ENCODE results near the gene CLIC6. TPM values are rescaled to one million over a fixed set of nuclear protein-coding genes. Genes with fewer than 3 reads are reported as not detected.

CLIC6 gene
- total and polyA plus RNA-seq, 9 of the 15 experiments (the other 6 are each of a cell fraction or from before 2014, with no cell fraction given): not detected

DNA sequence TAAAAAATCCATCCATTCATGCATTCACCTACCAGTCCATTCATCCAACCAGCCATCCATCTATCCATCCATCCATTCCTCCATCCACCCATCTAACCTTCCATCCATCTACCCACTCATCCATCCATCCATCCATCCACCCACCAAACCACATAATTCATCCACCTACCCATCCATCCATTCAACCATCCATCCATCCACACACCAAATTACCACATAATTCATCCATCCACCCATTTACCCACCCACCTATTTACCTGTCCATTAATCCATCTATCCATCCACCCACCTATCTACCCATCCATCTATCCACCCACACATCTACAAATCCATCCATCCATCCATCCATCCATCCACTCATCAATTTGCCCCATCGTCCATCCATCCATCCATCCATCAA is 71.4 kb downstream of the CLIC6 start (continued):
- TF ChIP-seq, protein P1, sequence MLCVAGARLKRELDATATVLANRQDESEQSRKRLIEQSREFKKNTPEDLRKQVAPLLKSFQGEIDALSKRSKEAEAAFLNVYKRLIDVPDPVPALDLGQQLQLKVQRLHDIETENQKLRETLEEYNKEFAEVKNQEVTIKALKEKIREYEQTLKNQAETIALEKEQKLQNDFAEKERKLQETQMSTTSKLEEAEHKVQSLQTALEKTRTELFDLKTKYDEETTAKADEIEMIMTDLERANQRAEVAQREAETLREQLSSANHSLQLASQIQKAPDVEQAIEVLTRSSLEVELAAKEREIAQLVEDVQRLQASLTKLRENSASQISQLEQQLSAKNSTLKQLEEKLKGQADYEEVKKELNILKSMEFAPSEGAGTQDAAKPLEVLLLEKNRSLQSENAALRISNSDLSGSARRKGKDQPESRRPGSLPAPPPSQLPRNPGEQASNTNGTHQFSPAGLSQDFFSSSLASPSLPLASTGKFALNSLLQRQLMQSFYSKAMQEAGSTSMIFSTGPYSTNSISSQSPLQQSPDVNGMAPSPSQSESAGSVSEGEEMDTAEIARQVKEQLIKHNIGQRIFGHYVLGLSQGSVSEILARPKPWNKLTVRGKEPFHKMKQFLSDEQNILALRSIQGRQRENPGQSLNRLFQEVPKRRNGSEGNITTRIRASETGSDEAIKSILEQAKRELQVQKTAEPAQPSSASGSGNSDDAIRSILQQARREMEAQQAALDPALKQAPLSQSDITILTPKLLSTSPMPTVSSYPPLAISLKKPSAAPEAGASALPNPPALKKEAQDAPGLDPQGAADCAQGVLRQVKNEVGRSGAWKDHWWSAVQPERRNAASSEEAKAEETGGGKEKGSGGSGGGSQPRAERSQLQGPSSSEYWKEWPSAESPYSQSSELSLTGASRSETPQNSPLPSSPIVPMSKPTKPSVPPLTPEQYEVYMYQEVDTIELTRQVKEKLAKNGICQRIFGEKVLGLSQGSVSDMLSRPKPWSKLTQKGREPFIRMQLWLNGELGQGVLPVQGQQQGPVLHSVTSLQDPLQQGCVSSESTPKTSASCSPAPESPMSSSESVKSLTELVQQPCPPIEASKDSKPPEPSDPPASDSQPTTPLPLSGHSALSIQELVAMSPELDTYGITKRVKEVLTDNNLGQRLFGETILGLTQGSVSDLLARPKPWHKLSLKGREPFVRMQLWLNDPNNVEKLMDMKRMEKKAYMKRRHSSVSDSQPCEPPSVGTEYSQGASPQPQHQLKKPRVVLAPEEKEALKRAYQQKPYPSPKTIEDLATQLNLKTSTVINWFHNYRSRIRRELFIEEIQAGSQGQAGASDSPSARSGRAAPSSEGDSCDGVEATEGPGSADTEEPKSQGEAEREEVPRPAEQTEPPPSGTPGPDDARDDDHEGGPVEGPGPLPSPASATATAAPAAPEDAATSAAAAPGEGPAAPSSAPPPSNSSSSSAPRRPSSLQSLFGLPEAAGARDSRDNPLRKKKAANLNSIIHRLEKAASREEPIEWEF (CRISPR knock-in tag; IDR thresholded peaks at IDR 0.05): no peak
- TF ChIP-seq, protein P2, sequence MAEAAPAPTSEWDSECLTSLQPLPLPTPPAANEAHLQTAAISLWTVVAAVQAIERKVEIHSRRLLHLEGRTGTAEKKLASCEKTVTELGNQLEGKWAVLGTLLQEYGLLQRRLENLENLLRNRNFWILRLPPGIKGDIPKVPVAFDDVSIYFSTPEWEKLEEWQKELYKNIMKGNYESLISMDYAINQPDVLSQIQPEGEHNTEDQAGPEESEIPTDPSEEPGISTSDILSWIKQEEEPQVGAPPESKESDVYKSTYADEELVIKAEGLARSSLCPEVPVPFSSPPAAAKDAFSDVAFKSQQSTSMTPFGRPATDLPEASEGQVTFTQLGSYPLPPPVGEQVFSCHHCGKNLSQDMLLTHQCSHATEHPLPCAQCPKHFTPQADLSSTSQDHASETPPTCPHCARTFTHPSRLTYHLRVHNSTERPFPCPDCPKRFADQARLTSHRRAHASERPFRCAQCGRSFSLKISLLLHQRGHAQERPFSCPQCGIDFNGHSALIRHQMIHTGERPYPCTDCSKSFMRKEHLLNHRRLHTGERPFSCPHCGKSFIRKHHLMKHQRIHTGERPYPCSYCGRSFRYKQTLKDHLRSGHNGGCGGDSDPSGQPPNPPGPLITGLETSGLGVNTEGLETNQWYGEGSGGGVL (CRISPR knock-in tag; IDR thresholded peaks at IDR 0.05): no peak
- no peak for TF ChIP-seq KAT2B (IDR thresholded peaks at IDR 0.05; ENCODE audit: low read depth, low read length)
- TF ChIP-seq ZNF830 (CRISPR knock-in tag; IDR thresholded peaks at IDR 0.05): no peak
- TF ChIP-seq, protein P3, sequence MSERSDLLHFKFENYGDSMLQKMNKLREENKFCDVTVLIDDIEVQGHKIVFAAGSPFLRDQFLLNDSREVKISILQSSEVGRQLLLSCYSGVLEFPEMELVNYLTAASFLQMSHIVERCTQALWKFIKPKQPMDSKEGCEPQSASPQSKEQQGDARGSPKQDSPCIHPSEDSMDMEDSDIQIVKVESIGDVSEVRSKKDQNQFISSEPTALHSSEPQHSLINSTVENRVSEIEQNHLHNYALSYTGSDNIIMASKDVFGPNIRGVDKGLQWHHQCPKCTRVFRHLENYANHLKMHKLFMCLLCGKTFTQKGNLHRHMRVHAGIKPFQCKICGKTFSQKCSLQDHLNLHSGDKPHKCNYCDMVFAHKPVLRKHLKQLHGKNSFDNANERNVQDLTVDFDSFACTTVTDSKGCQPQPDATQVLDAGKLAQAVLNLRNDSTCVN (CRISPR knock-in tag; IDR thresholded peaks at IDR 0.05): no peak
- no peak for TF ChIP-seq CCAR2 (IDR thresholded peaks at IDR 0.05; ENCODE audit: low read depth, low read length)
- TF ChIP-seq NEUROD1 (IDR thresholded peaks at IDR 0.05; ENCODE audit: borderline replicate concordance, low read depth, low read length, partially characterized antibody): no peak
- TF ChIP-seq, protein P4, sequence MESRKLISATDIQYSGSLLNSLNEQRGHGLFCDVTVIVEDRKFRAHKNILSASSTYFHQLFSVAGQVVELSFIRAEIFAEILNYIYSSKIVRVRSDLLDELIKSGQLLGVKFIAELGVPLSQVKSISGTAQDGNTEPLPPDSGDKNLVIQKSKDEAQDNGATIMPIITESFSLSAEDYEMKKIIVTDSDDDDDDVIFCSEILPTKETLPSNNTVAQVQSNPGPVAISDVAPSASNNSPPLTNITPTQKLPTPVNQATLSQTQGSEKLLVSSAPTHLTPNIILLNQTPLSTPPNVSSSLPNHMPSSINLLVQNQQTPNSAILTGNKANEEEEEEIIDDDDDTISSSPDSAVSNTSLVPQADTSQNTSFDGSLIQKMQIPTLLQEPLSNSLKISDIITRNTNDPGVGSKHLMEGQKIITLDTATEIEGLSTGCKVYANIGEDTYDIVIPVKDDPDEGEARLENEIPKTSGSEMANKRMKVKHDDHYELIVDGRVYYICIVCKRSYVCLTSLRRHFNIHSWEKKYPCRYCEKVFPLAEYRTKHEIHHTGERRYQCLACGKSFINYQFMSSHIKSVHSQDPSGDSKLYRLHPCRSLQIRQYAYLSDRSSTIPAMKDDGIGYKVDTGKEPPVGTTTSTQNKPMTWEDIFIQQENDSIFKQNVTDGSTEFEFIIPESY (CRISPR knock-in tag; IDR thresholded peaks at IDR 0.05): no peak
- no peak for TF ChIP-seq MEIS2 (IDR thresholded peaks at IDR 0.05; ENCODE audit: partially characterized antibody)
- no peak for TF ChIP-seq ARID2 (IDR thresholded peaks at IDR 0.05)
